ENCODE results near the gene RBKS. TPM values are rescaled to one million over a fixed set of nuclear protein-coding genes. Genes with fewer than 3 reads are reported as not detected.
A peak's percentile ranks its signal among the peaks of the same experiment; 100 is the strongest.

RBKS gene
- total and polyA plus RNA-seq, 2 donors from 2014 or later, result 10.3 to 28.7 TPM

DNA sequence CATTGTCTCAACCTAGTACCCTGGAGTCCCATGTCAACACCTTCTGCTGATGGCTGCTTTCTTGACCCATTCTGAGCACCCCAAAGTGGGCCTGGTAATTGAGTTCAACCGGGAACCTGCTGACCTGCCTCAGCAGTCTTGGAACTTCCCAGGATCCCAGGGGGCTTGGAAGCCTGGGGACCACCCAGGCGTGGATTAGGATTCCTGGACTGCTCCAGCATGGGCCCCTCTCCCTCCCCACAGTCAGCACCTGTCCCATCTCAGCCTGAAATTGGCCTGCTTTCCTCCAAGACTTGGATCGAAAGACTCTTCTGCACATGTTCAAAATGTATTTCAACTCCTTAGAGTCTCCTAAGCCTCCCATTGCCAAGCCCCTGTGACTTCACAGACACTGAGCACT lies 134.1 kb downstream of the RBKS start:
- H3K27ac ChIP-seq (ENCODE audit: low read depth in 2 of 2, low read length in 2 of 2), result no peak overlapping the region
- no peak for TF ChIP-seq CTCF (IDR thresholded peaks at IDR 0.05; ENCODE audit: borderline replicate concordance, extremely low read depth, insufficient read depth)
- H3K4me3 ChIP-seq (ENCODE audit: low read length in 3 of 3), result no peak overlapping the region
- peaks cover 0 to 2% (median 0%) of the 10 kb centered on the region in 3 donors for H3K4me1 ChIP-seq (ENCODE audit: control insufficient read depth in 2 of 3, insufficient read depth in 2 of 3, low read depth in 1 of 3, low read length in 3 of 3)
- no peaks in the 10 kb centered on the region for H3K27me3 ChIP-seq (ENCODE audit: control insufficient read depth, insufficient read depth, low read length)
- no peak overlapping the region for H3K9ac ChIP-seq (ENCODE audit: low read length in 3 of 3)
- DNase-seq (no peak), FAIRE-seq (no peak)
- no peaks in the 10 kb centered on the region for H3K9me3 ChIP-seq (ENCODE audit: control insufficient read depth in 2 of 3, insufficient read depth in 1 of 3, low read length in 3 of 3)
- no peaks in the 10 kb centered on the region for H3K36me3 ChIP-seq (ENCODE audit: control insufficient read depth in 2 of 3, insufficient read depth in 3 of 3, low read length in 3 of 3)
- intact Hi-C loops (cut with DNase I), result no loop called here

GRCh38 chr2:27754831-27755230 lies 135.4 kb downstream of the RBKS start:
- H3K9me3 ChIP-seq (ENCODE audit: control insufficient read depth in 2 of 3, insufficient read depth in 1 of 3, low read length in 3 of 3), result no peaks in the 10 kb centered on the region
- H3K36me3 ChIP-seq (ENCODE audit: control insufficient read depth in 2 of 3, insufficient read depth in 3 of 3, low read length in 3 of 3), result no peaks in the 10 kb centered on the region
- peaks cover 0 to 2% (median 0%) of the 10 kb centered on the region in 3 donors for H3K4me1 ChIP-seq (ENCODE audit: control insufficient read depth in 2 of 3, insufficient read depth in 2 of 3, low read depth in 1 of 3, low read length in 3 of 3)
- TF ChIP-seq CTCF (IDR thresholded peaks at IDR 0.05; ENCODE audit: borderline replicate concordance, extremely low read depth, insufficient read depth), result no peak
- no peak overlapping the region for H3K27ac ChIP-seq (ENCODE audit: low read depth in 2 of 2, low read length in 2 of 2)
- intact Hi-C loops (cut with DNase I), result no loop called here
- FAIRE-seq (no peak), DNase-seq (no peak)
- no peak overlapping the region for H3K9ac ChIP-seq (ENCODE audit: low read length in 3 of 3)
- no peaks in the 10 kb centered on the region for H3K27me3 ChIP-seq (ENCODE audit: control insufficient read depth, insufficient read depth, low read length)
- H3K4me3 ChIP-seq (ENCODE audit: low read length in 3 of 3), result no peak overlapping the region

GRCh38 chr2:27754138-27754588 lies 136.0 kb downstream of the RBKS start:
- Histone ChIP-seq H3K9me3 (ENCODE audit: control insufficient read depth in 2 of 3, insufficient read depth in 1 of 3, low read length in 3 of 3) (no peaks in the 10 kb centered on the region), H3K9ac (ENCODE audit: low read length in 3 of 3) (no peak overlapping the region), H3K4me3 (ENCODE audit: low read length in 3 of 3) (no peak overlapping the region), H3K27ac (ENCODE audit: low read depth in 2 of 2, low read length in 2 of 2) (no peak overlapping the region), H3K27me3 (ENCODE audit: control insufficient read depth, insufficient read depth, low read length) (no peaks in the 10 kb centered on the region), H3K4me1 (ENCODE audit: control insufficient read depth in 2 of 3, insufficient read depth in 2 of 3, low read depth in 1 of 3, low read length in 3 of 3) (peaks cover 0 to 2% (median 0%) of the 10 kb centered on the region in 3 donors), H3K36me3 (ENCODE audit: control insufficient read depth in 2 of 3, insufficient read depth in 3 of 3, low read length in 3 of 3) (no peaks in the 10 kb centered on the region)
- DNase-seq (peak; percentile 71 to 83 (median 75)), FAIRE-seq (no peak)
- peak; percentile 82 for TF ChIP-seq CTCF (IDR thresholded peaks at IDR 0.05; ENCODE audit: borderline replicate concordance, extremely low read depth, insufficient read depth)
- intact Hi-C loops (cut with DNase I), result no loop called here

Data from kidney (tissue), 14 donors.